NCI-H748 (cell line): ENCODE measurements around the gene COTL1.

Experiments used
- DNase-seq: peaks from one replicate; lab custom pipeline; 2025; ENCODE audit not compliant: unreplicated experiment; lab: John Stamatoyannopoulos, UW

Gene COTL1

GRCh38 chr16:84555418-84556196 lies 62.3 kb downstream of the COTL1 start:
- DNase-seq, result peak; percentile 32

- DNase-seq, result no peak
These were observed 63.1 kb downstream of the COTL1 start for GRCh38 chr16:84554627-84555328.

GRCh38 chr16:84553873-84554399 lies 63.9 kb downstream of the COTL1 start:
- no peak for DNase-seq

GRCh38 chr16:84552135-84552534 lies 65.7 kb downstream of the COTL1 start:
- no peak for DNase-seq

- no peak for DNase-seq
These were observed 67.8 kb downstream of the COTL1 start for GRCh38 chr16:84550096-84550495.

GRCh38 chr16:84548971-84549844 lies 68.7 kb downstream of the COTL1 start:
- DNase-seq, result no peak

GRCh38 chr16:84548508-84548907 lies 69.4 kb downstream of the COTL1 start:
- no peak for DNase-seq

- peak; percentile 68 for DNase-seq
These were observed 70.3 kb downstream of the COTL1 start for GRCh38 chr16:84547546-84548061.

GRCh38 chr16:84546669-84547545 lies 71.0 kb downstream of the COTL1 start:
- DNase-seq, result no peak

- no peak for DNase-seq
These were observed 72.7 kb downstream of the COTL1 start for GRCh38 chr16:84545114-84545737.

- DNase-seq, result peak; percentile 56
These were observed 73.7 kb downstream of the COTL1 start for GRCh38 chr16:84544031-84544773.

- DNase-seq, result no peak
These were observed 74.6 kb downstream of the COTL1 start for GRCh38 chr16:84543253-84543652.

GRCh38 chr16:84541999-84542817 lies 75.7 kb downstream of the COTL1 start:
- DNase-seq, result no peak

- DNase-seq, result no peak
These were observed 77.7 kb downstream of the COTL1 start for GRCh38 chr16:84540194-84540593.

GRCh38 chr16:84538222-84538840 lies 79.5 kb downstream of the COTL1 start:
- no peak for DNase-seq

GRCh38 chr16:84537491-84538151 lies 80.3 kb downstream of the COTL1 start:
- peak; percentile 63 for DNase-seq

- DNase-seq, result no peak
These were observed 82.0 kb downstream of the COTL1 start for GRCh38 chr16:84535851-84536250.
